ENCODE measurements around the gene ETV6.

ETV6 gene

DNA sequence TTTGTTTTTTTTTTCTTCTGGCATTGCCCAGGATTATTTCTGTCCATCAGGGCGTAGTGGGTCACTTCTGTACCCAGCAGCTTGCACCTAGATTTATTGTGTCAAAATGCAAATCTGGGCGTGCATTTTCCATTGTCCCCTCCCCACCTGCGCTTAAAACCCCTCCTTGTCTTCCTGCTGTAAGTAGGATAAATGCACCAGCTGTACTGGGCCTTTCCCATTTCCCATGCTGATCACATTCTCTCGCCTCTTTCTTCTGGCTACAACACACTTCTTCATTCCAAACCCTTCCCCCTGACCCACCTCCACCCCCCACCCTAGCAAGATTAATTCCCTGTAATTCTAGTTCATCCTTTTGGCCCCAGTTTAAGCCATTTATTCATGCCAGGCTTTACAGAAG is 128.0 kb downstream of the ETV6 start:
- no peak for DNase-seq (ENCODE audit: low spot score)

DNA sequence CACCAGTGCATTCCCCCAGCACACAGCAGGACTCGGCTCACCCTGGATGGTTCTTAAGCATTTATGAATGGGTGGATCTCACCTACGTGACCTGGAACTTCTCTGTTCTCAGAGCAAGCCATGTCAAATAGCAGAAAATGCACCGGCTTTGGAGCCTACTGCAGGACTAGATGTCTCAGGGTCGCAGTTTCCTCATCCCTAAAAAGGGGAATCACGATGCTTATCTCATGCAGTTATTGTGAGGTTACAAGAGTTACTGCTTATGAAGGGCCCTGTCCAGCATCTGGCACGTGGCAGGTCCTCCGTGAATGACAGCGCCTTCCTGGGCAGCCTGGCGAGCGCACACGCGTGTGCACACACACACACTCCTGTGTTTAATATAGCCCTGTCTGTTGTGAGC is 128.5 kb downstream of the ETV6 start:
- DNase-seq (ENCODE audit: low spot score): no peak

DNA sequence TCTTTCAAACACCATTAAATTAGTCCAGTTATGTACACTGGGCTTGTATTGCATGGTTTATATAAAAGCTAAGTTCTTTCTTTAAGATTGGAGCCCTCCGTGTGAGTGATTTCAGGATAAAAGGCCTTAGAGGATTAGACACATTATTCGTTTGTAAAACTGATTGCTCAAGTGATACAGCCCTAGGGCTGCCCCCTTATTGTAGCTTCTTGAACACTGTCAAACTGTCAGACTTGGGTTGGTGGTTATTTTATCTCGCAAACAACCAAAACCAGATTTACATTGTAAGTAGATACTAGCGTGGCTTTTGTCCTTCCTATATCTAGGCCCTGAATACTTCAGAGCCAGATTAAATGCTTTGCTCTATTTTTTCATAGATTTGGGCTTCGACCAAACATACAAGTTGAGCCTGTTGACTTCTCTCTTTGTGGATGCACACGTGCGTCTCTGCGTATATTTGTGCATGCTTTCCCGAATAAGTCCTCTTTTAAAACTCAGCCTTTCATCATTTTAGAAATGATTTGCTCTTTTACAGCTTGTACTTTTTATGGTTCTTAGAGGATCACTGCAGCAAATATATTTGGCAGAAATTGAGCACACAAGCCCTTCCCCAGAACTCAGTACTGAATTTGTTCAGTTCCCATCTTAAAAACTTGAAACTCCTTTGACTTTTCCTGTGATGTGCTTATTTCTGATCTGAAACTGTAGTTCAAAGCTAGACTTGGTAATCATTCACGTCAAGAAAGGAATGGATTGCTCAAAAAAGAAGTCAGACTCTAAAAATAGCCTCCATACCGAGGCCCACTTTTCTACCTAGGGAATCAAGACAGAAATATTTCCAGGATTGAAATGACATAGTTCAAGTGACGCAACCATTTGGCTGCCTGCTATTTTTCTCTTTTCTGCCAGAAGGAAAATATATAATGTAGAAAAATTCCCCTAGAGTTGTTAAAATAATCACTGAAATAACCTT is 129.5 kb downstream of the ETV6 start:
- no peak for DNase-seq (ENCODE audit: low spot score)

DNA sequence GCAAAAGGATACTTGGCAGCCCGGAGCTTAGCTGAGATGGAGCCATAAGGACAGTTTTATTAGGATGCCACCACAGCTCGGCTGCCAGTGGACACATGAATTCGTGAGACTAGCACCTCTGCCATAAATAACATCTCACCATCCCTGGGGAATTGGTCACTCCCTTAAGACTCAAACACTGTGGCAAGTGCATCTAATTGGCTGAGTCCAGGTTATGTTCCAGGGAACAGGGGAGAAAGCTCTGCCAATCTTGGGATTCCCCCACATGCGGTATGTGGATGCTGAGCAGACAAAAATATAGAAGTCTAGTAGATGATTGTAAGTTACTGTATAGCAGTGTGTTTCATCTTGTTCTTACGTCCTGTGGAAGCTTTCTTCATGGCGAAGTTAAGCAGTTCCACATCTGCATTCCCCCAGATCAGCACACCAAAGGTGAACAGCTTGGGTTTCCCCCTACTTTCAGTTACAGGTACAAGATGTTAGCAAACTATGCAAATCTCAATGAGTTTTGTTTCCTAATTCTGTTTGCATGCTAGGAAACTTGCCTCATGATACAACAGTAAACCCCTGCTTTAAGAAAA is 131.1 kb downstream of the ETV6 start:
- DNase-seq (ENCODE audit: low spot score): no peak

DNA sequence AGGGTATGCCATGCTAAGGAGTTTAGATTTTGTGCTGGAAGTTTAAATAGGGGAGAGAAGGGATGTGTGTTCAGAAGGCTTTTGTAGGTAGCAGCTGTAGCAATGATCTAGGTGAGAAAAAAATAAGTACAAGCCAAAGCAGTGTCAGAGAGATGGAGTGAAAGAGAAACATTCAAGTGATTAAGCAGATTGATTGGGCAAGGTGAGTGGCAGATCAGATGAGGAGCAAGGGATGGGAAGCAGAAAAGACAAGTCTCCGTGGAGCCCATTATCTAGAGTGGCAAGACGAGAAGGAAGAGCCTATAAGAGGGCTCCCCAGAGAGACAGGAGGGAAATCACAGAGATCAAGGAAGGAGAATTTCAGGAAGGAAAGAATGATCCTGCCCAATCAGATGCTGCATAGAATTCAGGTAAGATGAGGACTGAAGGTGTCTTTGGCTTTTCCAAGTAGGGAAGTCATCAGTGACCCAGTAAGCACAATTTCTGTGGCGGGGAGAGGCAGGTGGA is 133.5 kb downstream of the ETV6 start:
- DNase-seq (ENCODE audit: low spot score): no peak

DNA sequence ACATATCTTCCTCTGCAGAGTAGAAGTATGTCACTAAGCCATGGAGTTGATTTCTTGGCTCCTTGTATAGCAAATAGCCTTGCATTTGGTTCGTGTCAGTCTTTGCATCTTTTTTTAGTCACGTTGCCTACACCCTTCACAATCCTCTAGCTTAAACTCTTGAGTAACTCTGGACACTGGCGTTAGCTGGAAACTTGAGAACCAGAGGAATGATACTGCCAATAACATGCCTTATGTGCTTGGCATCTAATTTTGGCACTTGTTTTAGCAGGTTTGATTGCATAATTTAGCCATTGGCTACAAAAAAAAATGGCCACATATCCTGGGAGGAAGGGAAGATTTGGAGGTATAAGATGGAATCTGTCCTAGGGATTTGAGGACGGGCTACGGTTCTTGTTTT is 136.2 kb downstream of the ETV6 start:
- no peak for DNase-seq (ENCODE audit: low spot score)

DNA sequence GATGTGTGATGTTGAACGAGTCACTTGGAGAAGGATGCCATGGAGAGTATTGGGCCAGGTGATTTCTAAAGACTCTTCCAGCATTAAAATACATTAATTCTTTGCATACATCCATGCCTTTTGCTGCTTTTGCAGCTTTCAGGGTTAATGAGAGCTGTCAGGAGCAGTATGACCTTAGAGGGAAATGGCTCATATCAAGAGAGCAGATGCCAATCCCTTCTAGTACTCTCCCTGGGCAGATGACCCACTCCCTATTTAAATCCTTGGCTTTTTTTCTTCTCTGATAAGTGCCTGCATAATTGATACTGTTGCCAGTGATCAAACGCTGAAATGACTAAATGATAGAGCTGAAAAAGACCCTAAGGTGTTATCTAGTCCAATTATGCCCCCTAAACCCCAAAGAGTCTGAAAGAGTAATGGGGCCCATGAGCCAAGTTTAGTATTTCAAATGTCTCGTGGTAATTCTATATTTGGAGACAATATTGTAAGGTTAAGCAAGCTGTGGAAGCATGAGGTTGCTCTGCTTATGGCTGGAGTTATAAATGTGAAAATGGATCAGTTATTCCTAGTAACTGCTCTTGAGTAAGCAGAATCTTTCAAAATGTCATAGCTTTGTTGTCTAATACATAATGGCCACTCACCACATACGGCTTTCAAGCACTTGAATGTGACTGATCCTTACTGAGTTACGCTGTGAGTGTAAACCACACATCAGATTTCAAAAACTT is 137.3 kb downstream of the ETV6 start:
- DNase-seq (ENCODE audit: low spot score): no peak

DNA sequence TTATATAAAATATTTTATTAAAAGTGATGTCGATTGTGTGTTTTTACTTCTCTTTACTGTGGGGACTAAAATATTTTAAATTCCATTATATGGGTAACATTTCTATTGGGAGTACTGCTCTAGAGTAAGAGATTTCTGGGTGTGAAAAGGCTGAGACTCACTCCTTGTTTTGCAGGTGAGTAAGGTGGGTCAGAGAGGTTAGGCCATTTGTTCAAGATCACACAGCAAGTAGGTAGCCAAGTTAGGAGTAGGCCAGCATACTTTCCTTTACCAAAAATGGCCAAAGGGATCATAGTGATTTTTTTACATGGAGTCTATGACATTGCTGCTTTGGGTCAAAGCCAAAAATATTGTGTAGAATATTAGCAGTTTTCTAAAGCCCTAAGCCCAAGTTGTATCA is 138.0 kb downstream of the ETV6 start:
- no peak for DNase-seq (ENCODE audit: low spot score)

DNA sequence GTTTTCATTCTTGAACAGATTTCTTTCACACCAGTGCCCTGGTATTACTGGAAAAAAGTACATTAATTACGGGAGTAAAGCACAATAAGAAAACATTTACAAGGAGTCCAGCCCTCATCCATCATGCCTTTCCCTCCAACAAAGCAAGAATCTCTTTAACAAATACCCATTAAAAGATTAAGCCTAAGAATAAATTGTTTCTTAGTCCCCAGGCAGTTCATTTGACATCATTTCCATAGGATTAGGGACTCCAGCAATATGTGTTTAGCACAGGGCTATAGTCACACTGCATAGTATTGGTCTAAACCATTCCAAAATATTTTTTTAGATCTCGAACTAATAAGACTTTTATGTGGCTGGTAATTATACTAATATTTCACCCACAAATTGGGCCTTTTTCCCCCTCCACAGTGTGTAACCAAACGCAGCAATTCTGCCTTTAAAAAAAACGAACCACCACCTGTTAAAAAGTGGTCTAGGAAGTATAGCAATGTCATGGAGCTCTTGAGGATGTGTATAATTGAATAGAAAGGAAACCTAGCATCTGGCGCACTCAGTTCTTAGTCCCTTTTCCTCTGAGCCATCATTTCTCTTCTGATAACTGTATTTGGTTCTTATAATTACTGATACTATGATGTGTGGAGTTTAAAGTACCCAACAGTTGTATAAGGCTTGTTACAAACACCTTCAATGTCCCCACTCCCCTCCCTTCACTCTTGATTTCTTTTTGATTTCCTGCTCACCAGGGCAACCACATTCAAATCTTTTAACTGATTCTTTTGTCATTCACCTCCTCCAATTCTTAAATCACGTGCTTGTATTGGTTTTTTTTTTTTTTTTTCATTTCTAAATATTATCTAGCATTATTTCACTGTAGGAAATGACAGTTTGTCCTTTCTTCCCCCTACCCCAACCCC is 138.7 kb downstream of the ETV6 start:
- DNase-seq (ENCODE audit: low spot score): no peak

DNA sequence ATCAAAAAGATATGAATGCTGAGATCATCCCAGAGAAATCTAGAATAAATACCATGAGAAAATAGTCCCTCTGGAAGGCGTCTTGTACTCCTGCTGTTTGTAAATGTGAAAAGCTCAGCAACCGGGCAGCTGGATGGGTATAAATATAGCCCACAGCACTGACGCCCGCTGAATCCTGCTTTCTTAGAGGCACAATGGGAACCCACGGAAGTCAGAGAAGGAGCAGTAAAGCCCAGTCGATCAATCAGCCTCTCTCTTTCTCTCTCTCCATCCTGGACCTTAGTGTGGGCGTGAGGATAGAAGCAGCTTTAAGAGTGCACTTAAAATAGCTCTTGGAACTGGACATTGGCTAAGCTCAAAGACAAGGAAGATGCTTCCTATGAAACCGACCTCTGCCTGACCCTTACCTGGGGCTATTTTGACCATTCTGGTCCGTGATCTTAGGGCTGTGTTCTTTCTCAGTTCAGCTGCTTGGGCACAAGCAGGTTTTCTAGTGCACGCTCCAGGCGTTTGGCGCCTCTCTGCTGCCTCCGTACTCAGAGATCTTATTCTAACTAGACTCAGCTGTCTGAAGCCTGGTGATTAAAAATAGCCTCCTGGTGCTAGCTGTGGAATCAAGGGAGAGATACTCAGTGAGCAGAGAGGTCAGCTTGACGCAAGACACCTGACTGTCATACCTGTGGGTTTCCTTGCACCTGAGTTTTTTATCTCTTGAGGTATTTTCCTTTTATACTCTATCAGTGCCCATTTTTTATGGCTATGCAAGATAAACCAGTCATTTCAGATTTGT is 144.6 kb downstream of the ETV6 start:
- DNase-seq (ENCODE audit: low spot score): no peak

DNA sequence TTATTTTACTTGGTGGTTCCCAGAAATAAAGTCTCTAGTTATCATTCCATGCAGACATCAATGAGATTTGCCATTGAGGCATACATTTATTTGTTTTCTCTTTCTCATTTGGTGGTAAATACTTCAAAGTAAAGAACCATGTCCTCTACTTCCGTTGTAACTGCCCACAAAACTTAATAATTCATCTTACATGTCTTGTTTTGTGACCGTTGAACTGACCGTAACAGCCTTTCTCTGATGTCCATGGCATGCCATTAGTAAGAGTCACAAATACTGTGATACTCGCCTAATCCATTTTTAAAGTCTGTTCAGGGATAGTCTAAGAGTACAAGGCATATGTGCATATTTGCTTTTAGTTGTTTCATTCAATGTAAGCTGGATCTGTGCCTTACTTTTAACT is 145.3 kb downstream of the ETV6 start:
- no peak for DNase-seq (ENCODE audit: low spot score)

DNA sequence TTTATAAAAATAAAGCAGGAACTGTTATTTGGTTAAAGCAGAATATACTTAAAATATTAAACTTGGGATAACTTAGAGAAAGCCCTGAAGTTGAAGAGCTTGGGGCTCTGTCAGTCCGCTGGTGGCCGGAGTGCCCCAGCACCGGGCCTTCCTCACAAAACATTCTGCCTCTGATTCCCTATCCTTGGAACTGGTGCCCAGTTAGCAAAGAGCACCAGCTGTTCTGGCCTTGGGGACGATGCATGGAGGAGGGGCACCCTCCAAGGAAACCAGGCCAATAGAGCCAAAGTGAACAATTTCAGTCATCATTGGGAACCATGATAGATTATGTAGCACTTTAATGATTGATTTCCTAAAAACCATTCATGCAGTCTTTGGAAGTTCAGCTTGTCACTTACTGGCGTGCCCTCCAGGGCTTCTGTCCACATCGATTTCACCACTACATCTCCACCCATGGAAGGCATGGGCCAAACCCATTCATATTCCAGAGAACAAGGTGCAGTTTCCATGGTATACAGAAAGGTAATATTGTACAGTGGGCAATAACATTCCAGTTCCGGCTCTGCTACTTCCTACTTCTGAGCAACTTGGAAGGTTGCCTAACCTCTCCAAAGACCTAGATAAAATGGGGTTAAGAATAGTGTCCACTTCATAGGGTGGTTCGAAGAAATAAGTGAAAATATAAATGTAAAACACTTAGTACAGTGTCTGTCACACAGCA is 145.9 kb downstream of the ETV6 start:
- no peak for DNase-seq (ENCODE audit: low spot score)

DNA sequence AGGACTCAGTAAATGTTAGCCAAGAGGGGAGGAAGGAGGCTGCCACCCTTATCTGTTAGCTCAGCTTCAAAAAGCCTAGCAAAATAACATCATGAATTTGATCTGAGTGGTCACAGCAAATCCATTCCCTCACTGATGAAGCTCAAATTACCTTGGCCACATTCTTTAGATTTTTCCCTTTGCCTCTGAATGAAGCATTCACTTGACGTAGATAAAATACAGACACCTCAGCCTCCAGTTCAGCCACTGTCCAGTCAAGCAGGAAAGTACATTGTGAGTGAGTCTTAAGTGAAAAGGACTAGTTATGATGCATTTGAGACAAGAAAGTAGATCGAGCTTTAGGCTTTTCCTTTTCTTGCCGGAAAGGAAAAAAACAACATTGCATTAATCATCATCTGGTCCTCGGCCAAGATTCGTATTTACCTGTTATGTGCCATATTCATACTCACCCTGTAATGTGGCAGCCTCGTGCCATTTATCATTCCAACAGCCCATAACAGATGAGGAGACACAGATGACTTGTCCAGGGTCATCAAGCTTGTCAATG is 146.5 kb downstream of the ETV6 start:
- no peak for DNase-seq (ENCODE audit: low spot score)

DNA sequence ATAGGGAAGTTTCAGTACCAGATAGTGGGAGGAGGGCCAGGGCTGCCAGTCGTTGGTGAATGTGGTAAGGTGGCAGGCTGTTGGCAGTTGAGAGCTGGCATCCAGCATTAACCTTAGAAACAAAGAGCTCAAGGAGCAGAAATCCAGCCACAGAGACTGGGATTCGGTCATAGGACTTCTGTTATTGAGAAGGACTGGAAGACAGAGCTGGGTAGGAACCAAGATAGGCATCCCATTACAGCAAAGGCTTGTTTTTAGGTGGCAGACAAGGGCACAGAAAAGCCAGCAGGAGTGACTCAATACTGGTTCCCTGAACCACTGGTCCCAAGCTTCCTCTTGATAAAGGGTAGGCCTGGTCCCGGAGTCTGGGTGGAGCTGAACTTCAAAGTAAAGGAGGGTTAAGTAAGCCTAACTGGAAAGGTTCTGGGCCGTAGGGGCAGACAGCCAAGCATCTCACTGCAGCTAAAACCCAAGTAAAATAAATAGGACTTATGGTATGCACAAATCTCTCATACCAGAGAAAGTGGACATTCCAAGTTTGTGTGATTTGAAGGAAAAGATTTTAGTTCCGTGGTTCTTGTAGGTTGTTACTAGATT is 147.9 kb downstream of the ETV6 start:
- no peak for DNase-seq (ENCODE audit: low spot score)

DNA sequence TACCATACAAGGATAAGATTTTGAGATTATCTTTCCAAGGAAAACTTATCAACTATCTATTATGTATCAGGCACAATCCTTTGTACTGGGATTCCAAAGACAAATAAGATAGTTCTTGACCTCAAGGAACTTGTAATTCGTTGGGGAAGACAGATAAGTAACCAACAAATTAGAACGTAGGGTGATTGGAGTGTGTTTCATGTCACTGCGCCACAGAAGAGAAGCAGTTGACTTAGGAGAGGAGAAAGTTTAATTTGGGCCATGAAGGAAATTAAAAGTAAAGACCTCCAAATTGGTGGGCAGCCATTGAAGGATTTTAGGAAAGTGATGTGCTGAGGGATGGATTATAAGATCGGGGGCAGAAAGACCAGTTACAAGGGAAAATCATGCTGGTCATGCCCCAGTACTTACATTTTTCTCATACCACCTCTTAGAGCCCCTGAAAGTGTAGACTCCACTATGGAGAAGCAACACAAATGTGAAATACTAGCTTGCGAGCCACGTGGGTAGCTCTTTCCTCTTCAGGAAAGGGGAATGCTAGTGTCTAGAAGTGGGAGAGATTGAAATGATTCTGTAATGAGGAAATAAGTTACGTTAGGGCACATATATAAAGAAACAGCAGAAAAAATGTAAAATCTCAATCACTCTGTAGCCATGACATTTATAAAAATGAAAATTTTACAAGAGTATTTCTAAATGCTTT is 148.7 kb downstream of the ETV6 start:
- DNase-seq (ENCODE audit: low spot score): no peak

DNA sequence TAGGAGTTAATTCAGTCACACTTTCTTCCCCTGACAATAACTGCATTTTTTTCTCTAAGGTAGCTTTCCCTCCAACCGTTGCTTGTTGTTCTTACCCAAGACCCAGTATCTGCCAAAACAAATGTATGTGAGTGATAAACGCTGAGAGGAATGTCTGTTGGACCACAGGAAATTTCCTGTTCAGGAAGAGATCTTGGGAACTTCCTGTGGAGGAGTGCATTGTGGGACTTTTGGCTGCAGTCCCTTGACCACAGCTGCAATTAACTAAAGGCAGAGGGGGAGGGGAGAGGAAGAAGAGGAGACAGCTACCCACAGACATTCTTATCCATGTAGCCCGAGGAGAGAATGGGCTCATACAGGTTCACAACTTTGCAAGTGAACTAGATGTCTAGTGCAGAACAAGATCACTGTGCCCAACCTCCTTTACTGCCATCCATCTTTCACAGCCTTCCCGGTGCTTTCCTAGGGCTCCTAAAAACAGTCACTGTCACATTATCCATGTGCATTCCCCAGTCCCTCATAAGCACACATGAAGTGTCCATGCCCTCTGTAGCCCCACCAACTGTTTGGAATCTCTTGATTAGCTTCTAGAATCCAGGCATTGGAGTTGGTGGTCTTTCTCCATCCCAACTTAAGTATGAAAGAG is 149.5 kb downstream of the ETV6 start:
- DNase-seq (ENCODE audit: low spot score): no peak

DNA sequence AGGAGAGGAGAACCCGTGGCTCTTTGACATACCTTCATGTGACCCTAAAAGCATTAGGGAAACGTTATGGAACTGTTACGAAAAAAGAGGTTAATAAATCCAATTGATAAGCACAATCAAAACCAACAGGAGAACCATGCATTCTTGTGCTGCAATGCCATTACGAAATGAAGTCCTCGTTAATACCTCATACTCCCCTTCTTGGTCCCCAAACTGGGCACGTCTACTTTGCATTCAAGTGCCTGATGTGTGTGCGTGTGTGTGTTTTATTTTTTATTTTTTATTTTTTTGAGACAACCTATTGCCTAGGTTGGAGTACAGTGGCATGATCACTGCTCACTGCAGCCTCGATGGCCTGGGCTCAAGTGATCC is 150.0 kb downstream of the ETV6 start:
- no peak for DNase-seq (ENCODE audit: low spot score)

DNA sequence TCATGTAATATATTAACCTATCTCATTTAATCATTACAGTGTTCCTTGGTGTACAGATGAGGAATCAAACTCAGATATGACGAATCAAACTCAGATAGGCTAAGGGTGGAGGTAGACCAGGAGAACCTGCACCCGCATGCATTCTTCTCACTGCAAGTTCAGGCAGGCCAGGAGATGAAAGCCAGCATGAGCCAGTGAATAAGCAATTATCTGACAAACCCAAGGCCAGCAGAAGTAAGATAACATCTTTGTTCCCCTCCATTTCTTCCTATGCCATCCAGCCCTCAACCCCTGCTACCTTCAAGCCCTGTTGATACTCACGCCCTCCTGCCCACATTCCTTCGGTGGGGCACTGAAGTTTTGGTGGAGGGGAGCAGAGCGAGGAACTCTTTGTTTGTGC is 152.2 kb downstream of the ETV6 start:
- no peak for DNase-seq (ENCODE audit: low spot score)
